Activated T-cell treated with anti-CD3 and anti-CD28 coated beads, Interleukin-2, amount 50 U/mL, for 4 hours (primary cell): ENCODE measurements around the gene CXCR6. TPM values are rescaled to one million over a fixed set of nuclear protein-coding genes. Genes with fewer than 3 reads are reported as not detected.

Experiments
- ATAC-seq, 2 donors: fragments of 200-7000 bp; cut with Tn5 transposase; one replicate each; pipeline ENCODE4 v1.10.0; 2021
- DNase-seq: peaks from one replicate; pipeline ENCODE4 v3.0.0-alpha.2; 2020
- H3K27me3 Mint-ChIP-seq: one replicate; pipeline ENCODE4 v1.8.0; 2021; ENCODE audit warnings: low read depth, mixed read lengths
- H3K36me3 Mint-ChIP-seq: one replicate; pipeline ENCODE4 v1.8.0; 2022; ENCODE audit warnings: mixed read lengths; ENCODE audit not compliant: insufficient read depth
- H3K4me1 Mint-ChIP-seq: one replicate; pipeline ENCODE4 v1.8.0; 2021; ENCODE audit warnings: low read depth, mixed read lengths
- H3K4me3 Mint-ChIP-seq: one replicate; pipeline ENCODE4 v1.8.0; 2021; ENCODE audit warnings: mild to moderate bottlenecking, moderate library complexity, mixed read lengths
- H3K9me3 Mint-ChIP-seq: one replicate; pipeline ENCODE4 v1.8.0; 2021; ENCODE audit warnings: mixed read lengths
- total RNA-seq, 3 donors: library from RNA; stranded (reverse); gene quantifications; one replicate each; pipeline ENCODE4 v1.2.1, GENCODE V29; 2021

CXCR6 gene
- 1 to 10 TPM; 1.4 to 2.6 (median 1.6) TPM for total RNA-seq

GRCh38 chr3:45943207-45943846 lies at the start of gene CXCR6:
TSS of gene CXCR6 (plus strand) at chr3:45943464. CDS start at chr3:45946482, 3,018 bp downstream.
- Mint-ChIP-seq H3K4me1 (peaks cover 73% of the 10 kb centered on the region), H3K27me3 (no peaks in the 10 kb centered on the region), H3K36me3 (peaks cover 27% of the 10 kb centered on the region), H3K9me3 (no peaks in the 10 kb centered on the region), H3K4me3 (peak within 1 kb of the TSS; percentile 57)
- ATAC-seq (peak; percentile 85), DNase-seq (peak; percentile 37)

- Mint-ChIP-seq H3K36me3 (no peaks in the 10 kb centered on the region), H3K4me1 (peaks cover 30% of the 10 kb centered on the region), H3K9me3 (no peaks in the 10 kb centered on the region), H3K27me3 (peaks cover 4% of the 10 kb centered on the region), H3K4me3 (no peak overlapping the region)
- ATAC-seq (no peak), DNase-seq (no peak)
These were observed 49.2 kb upstream of the CXCR6 start for GRCh38 chr3:45894015-45894414.

- ATAC-seq (no peak), DNase-seq (no peak)
- Mint-ChIP-seq H3K4me1 (peaks cover 20% of the 10 kb centered on the region), H3K9me3 (no peaks in the 10 kb centered on the region), H3K36me3 (no peaks in the 10 kb centered on the region), H3K27me3 (peaks cover 2% of the 10 kb centered on the region), H3K4me3 (no peak overlapping the region)
These were observed 47.4 kb upstream of the CXCR6 start for GRCh38 chr3:45895686-45896468.

- H3K4me1 Mint-ChIP-seq: peaks cover 14% of the 10 kb centered on the region
- H3K9me3 Mint-ChIP-seq: no peaks in the 10 kb centered on the region
- H3K4me3 Mint-ChIP-seq: no peak overlapping the region
- H3K27me3 Mint-ChIP-seq: peaks cover 2% of the 10 kb centered on the region
- H3K36me3 Mint-ChIP-seq: peaks cover 1% of the 10 kb centered on the region
- DNase-seq: no peak
- ATAC-seq: no peak
These were observed 46.3 kb upstream of the CXCR6 start for GRCh38 chr3:45896956-45897355.

- Mint-ChIP-seq H3K4me1 (peaks cover 21% of the 10 kb centered on the region), H3K27me3 (peaks cover 2% of the 10 kb centered on the region), H3K36me3 (peaks cover 9% of the 10 kb centered on the region), H3K4me3 (no peak overlapping the region), H3K9me3 (no peaks in the 10 kb centered on the region)
- ATAC-seq: peak; percentile 64 to 73
- no peak for DNase-seq
These were observed 38.3 kb upstream of the CXCR6 start for GRCh38 chr3:45904931-45905330.

- peaks cover 2% of the 10 kb centered on the region for H3K27me3 Mint-ChIP-seq
- peaks cover 25% of the 10 kb centered on the region for H3K4me1 Mint-ChIP-seq
- no peak for ATAC-seq
- H3K9me3 Mint-ChIP-seq: no peaks in the 10 kb centered on the region
- peaks cover 13% of the 10 kb centered on the region for H3K36me3 Mint-ChIP-seq
- no peak for DNase-seq
- H3K4me3 Mint-ChIP-seq: no peak overlapping the region
These were observed 37.5 kb upstream of the CXCR6 start for GRCh38 chr3:45905755-45906154.

GRCh38 chr3:45906681-45907407 lies 36.4 kb upstream of the CXCR6 start:
- Mint-ChIP-seq H3K36me3 (peaks cover 15% of the 10 kb centered on the region), H3K4me3 (no peak overlapping the region), H3K4me1 (peaks cover 28% of the 10 kb centered on the region), H3K9me3 (no peaks in the 10 kb centered on the region), H3K27me3 (peaks cover 2% of the 10 kb centered on the region)
- DNase-seq: no peak
- no peak for ATAC-seq

GRCh38 chr3:45907769-45908705 lies 35.2 kb upstream of the CXCR6 start:
- Mint-ChIP-seq H3K27me3 (peaks cover 4% of the 10 kb centered on the region), H3K9me3 (no peaks in the 10 kb centered on the region), H3K36me3 (peaks cover 17% of the 10 kb centered on the region), H3K4me1 (peaks cover 32% of the 10 kb centered on the region), H3K4me3 (no peak overlapping the region)
- no peak for DNase-seq
- peak; percentile 72 to 73 for ATAC-seq

- peaks cover 17% of the 10 kb centered on the region for H3K36me3 Mint-ChIP-seq
- H3K4me1 Mint-ChIP-seq: peaks cover 32% of the 10 kb centered on the region
- no peaks in the 10 kb centered on the region for H3K9me3 Mint-ChIP-seq
- peaks cover 4% of the 10 kb centered on the region for H3K27me3 Mint-ChIP-seq
- DNase-seq (no peak), ATAC-seq (no peak)
- no peak overlapping the region for H3K4me3 Mint-ChIP-seq
These were observed 34.5 kb upstream of the CXCR6 start for GRCh38 chr3:45908761-45909160.

- Mint-ChIP-seq H3K27me3 (peaks cover 4% of the 10 kb centered on the region), H3K4me1 (peaks cover 34% of the 10 kb centered on the region), H3K4me3 (no peak overlapping the region), H3K36me3 (peaks cover 17% of the 10 kb centered on the region), H3K9me3 (no peaks in the 10 kb centered on the region)
- DNase-seq (no peak), ATAC-seq (no peak)
These were observed 33.7 kb upstream of the CXCR6 start for GRCh38 chr3:45909542-45909941.

GRCh38 chr3:45910892-45911291 lies 32.4 kb upstream of the CXCR6 start:
- H3K9me3 Mint-ChIP-seq: no peaks in the 10 kb centered on the region
- no peak overlapping the region for H3K4me3 Mint-ChIP-seq
- peaks cover 43% of the 10 kb centered on the region for H3K4me1 Mint-ChIP-seq
- peaks cover 4% of the 10 kb centered on the region for H3K27me3 Mint-ChIP-seq
- ATAC-seq: no peak
- peaks cover 11% of the 10 kb centered on the region for H3K36me3 Mint-ChIP-seq
- DNase-seq: no peak

GRCh38 chr3:45911511-45912226 lies 31.6 kb upstream of the CXCR6 start:
- Mint-ChIP-seq H3K4me1 (peaks cover 51% of the 10 kb centered on the region), H3K36me3 (peaks cover 11% of the 10 kb centered on the region), H3K4me3 (no peak overlapping the region), H3K27me3 (peaks cover 4% of the 10 kb centered on the region), H3K9me3 (no peaks in the 10 kb centered on the region)
- ATAC-seq (no peak), DNase-seq (no peak)

- no peak for DNase-seq
- Mint-ChIP-seq H3K4me1 (peaks cover 53% of the 10 kb centered on the region), H3K4me3 (no peak overlapping the region), H3K36me3 (peaks cover 11% of the 10 kb centered on the region), H3K9me3 (no peaks in the 10 kb centered on the region), H3K27me3 (peaks cover 2% of the 10 kb centered on the region)
- no peak for ATAC-seq
These were observed 30.8 kb upstream of the CXCR6 start for GRCh38 chr3:45912435-45912834.
